HEK293 (cell line): Measurements from ENCODE around the gene BTNL8.
A peak's percentile ranks its signal among the peaks of the same experiment; 100 is the strongest.

Source experiments
- CTCF ChIA-PET: fragments of 350-600 bp; formaldehyde crosslinking; extraction: SDS; loops from one replicate; lab custom pipeline; 2021; ENCODE audit warnings: antibody characterized with exemption; lab: Yijun Ruan, JAX
- POLR2A ChIA-PET: fragments of 300-600 bp; formaldehyde crosslinking; extraction: SDS; loops from one replicate; lab custom pipeline; 2020; ENCODE audit warnings: antibody characterized with exemption, inconsistent platforms; lab: Yijun Ruan, JAX
- H3K27ac ChIP-seq: fragments of 200-500 bp; sonication (Bioruptor generic); 2 replicates; pipeline ENCODE4 v1.5.1; 2014; ENCODE audit warnings: low read depth, low read length, control low read depth, inconsistent platforms; ENCODE audit errors: extremely low read depth
- H3K36me3 ChIP-seq, 2 experiments: fragments of 200-500 bp in 1 of 2; sonication (Bioruptor generic) in 1 of 2; 1 replicate in 1 of 2; 2 replicates in 1 of 2; pipeline ENCODE4 v1.5.1; 2014 to 2017; ENCODE audit warnings: inconsistent platforms in 2 of 2, low read length in 2 of 2; ENCODE audit not compliant: control insufficient read depth in 2 of 2, insufficient read depth in 1 of 2
- H3K4me1 ChIP-seq: fragments of 200-500 bp; sonication (Bioruptor generic); 2 replicates; pipeline ENCODE4 v1.5.1; 2014; ENCODE audit warnings: mild to moderate bottlenecking, low read length, inconsistent platforms; ENCODE audit not compliant: control insufficient read depth, insufficient read depth
- H3K4me3 ChIP-seq: 2 replicates; pipeline ENCODE4 v1.5.1; 2011; ENCODE audit warnings: low read depth, mild to moderate bottlenecking, control low read depth, low read length, moderate library complexity
- H3K9me3 ChIP-seq: fragments of 200-500 bp; sonication (Bioruptor generic); 2 replicates; pipeline ENCODE4 v1.5.1; 2014; ENCODE audit warnings: low read depth, low read length, inconsistent platforms; ENCODE audit not compliant: control insufficient read depth, insufficient read depth
- CTCF ChIP-seq: fragments of 450-650 bp; formaldehyde crosslinking; IDR thresholded peaks from 2 replicates; pipeline ENCODE4 v1.5.1; 2016; ENCODE audit warnings: missing biosample characterization, missing genetic modification characterization
- GLI4 ChIP-seq: fragments of 450-650 bp; formaldehyde crosslinking; IDR thresholded peaks from 2 replicates; pipeline ENCODE4 v1.5.1; 2016; ENCODE audit warnings: missing biosample characterization, missing genetic modification characterization
- GLIS1 ChIP-seq: fragments of 450-650 bp; formaldehyde crosslinking; IDR thresholded peaks from 2 replicates; pipeline ENCODE4 v1.5.1; 2016; ENCODE audit warnings: missing biosample characterization, missing genetic modification characterization
- IKZF3 ChIP-seq: fragments of 450-650 bp; IDR thresholded peaks from 2 replicates; pipeline ENCODE4 v1.5.0; 2018; ENCODE audit warnings: missing biosample characterization, mild to moderate bottlenecking, missing genetic modification characterization, moderate library complexity
- INSM2 ChIP-seq: fragments of 450-650 bp; formaldehyde crosslinking; IDR thresholded peaks from 2 replicates; pipeline ENCODE4 v1.5.1; 2016; ENCODE audit warnings: missing biosample characterization, missing genetic modification characterization
- KLF7 ChIP-seq: fragments of 450-650 bp; formaldehyde crosslinking; IDR thresholded peaks from 2 replicates; pipeline ENCODE4 v1.5.1; 2016; ENCODE audit warnings: missing biosample characterization, missing genetic modification characterization, borderline replicate concordance
- OVOL3 ChIP-seq: fragments of 450-650 bp; formaldehyde crosslinking; IDR thresholded peaks from 2 replicates; pipeline ENCODE4 v1.5.1; 2016; ENCODE audit warnings: missing biosample characterization, missing genetic modification characterization
- PRDM1 ChIP-seq: fragments of 450-650 bp; formaldehyde crosslinking; IDR thresholded peaks from 2 replicates; pipeline ENCODE4; 2016; ENCODE audit warnings: missing biosample characterization, missing genetic modification characterization
- PRDM6 ChIP-seq: fragments of 450-650 bp; formaldehyde crosslinking; IDR thresholded peaks from 2 replicates; pipeline ENCODE4 v1.5.1; 2017; ENCODE audit warnings: missing biosample characterization, missing genetic modification characterization
- ZBTB48 ChIP-seq: fragments of 450-650 bp; formaldehyde crosslinking; IDR thresholded peaks from 2 replicates; pipeline ENCODE4 v1.5.1; 2016; ENCODE audit warnings: missing biosample characterization, missing genetic modification characterization
- ZFP37 ChIP-seq: fragments of 450-650 bp; formaldehyde crosslinking; IDR thresholded peaks from 2 replicates; pipeline ENCODE4 v1.5.1; 2016; ENCODE audit warnings: missing biosample characterization, missing genetic modification characterization
- ZFP41 ChIP-seq: fragments of 450-650 bp; formaldehyde crosslinking; IDR thresholded peaks from 2 replicates; pipeline ENCODE4 v1.5.1; 2016; ENCODE audit warnings: missing biosample characterization, missing genetic modification characterization, borderline replicate concordance
- ZNF10 ChIP-seq: fragments of 450-650 bp; formaldehyde crosslinking; IDR thresholded peaks from 2 replicates; pipeline ENCODE4 v1.5.1; 2017; ENCODE audit warnings: missing biosample characterization, missing genetic modification characterization
- ZNF16 ChIP-seq: fragments of 450-650 bp; formaldehyde crosslinking; IDR thresholded peaks from 2 replicates; pipeline ENCODE4 v1.5.1; 2016; ENCODE audit warnings: low read depth, missing biosample characterization, missing genetic modification characterization
- ZNF19 ChIP-seq: fragments of 450-650 bp; formaldehyde crosslinking; IDR thresholded peaks from 2 replicates; pipeline ENCODE4; 2016; ENCODE audit warnings: missing biosample characterization, missing genetic modification characterization, low read depth
- ZNF2 ChIP-seq: fragments of 450-650 bp; formaldehyde crosslinking; IDR thresholded peaks from 2 replicates; pipeline ENCODE4 v1.5.1; 2016; ENCODE audit warnings: missing biosample characterization, missing genetic modification characterization
- ZNF26 ChIP-seq: fragments of 450-650 bp; formaldehyde crosslinking; IDR thresholded peaks from 2 replicates; pipeline ENCODE4 v1.5.1; 2016; ENCODE audit warnings: missing biosample characterization, missing genetic modification characterization
- ZNF362 ChIP-seq: fragments of 450-650 bp; formaldehyde crosslinking; IDR thresholded peaks from 2 replicates; pipeline ENCODE4 v1.5.1; 2016; ENCODE audit warnings: missing biosample characterization, missing genetic modification characterization
- ZNF366 ChIP-seq: fragments of 450-650 bp; formaldehyde crosslinking; conservative IDR thresholded peaks from 2 replicates; pipeline ENCODE4 v1.5.1; 2016; ENCODE audit warnings: missing biosample characterization, missing genetic modification characterization
- ZNF48 ChIP-seq: fragments of 450-650 bp; formaldehyde crosslinking; IDR thresholded peaks from 2 replicates; pipeline ENCODE4 v1.5.1; 2016; ENCODE audit warnings: missing biosample characterization, missing genetic modification characterization
- ZNF658 ChIP-seq: fragments of 450-650 bp; formaldehyde crosslinking; IDR thresholded peaks from 2 replicates; pipeline ENCODE4; 2016; ENCODE audit warnings: missing biosample characterization, missing genetic modification characterization
- ZNF660 ChIP-seq: fragments of 450-650 bp; IDR thresholded peaks from 2 replicates; pipeline ENCODE4 v1.5.1; 2018; ENCODE audit warnings: missing biosample characterization, mild to moderate bottlenecking, missing genetic modification characterization
- ZNF747 ChIP-seq: fragments of 450-650 bp; formaldehyde crosslinking; IDR thresholded peaks from 2 replicates; pipeline ENCODE4 v1.5.1; 2016; ENCODE audit warnings: missing biosample characterization, missing genetic modification characterization
- ZNF777 ChIP-seq: fragments of 450-650 bp; formaldehyde crosslinking; IDR thresholded peaks from 2 replicates; pipeline ENCODE4 v1.5.1; 2017; ENCODE audit warnings: missing biosample characterization, missing genetic modification characterization, borderline replicate concordance
- ZXDB ChIP-seq: fragments of 450-650 bp; formaldehyde crosslinking; IDR thresholded peaks from 2 replicates; pipeline ENCODE4 v1.5.1; 2016; ENCODE audit warnings: missing biosample characterization, missing genetic modification characterization

BTNL8 gene

GRCh38 chr5:180866985-180867384 lies 32.0 kb upstream of the BTNL8 start:
- no peaks in the 10 kb centered on the region for H3K36me3 ChIP-seq
- H3K9me3 ChIP-seq: no peaks in the 10 kb centered on the region
- POLR2A ChIA-PET: no interaction called here
- no peaks in the 10 kb centered on the region for H3K4me1 ChIP-seq
- no peak overlapping the region for H3K27ac ChIP-seq
- TF ChIP-seq ZNF777 (tag by site-specific recombination) (no peak), GLIS1 (tag by site-specific recombination) (no peak), OVOL3 (no peak), ZFP41 (tag by site-specific recombination) (no peak), ZNF26 (no peak), INSM2 (tag by site-specific recombination) (no peak), ZFP37 (tag by site-specific recombination) (no peak), ZNF747 (no peak), GLI4 (no peak), ZNF16 (tag by site-specific recombination) (no peak), KLF7 (tag by site-specific recombination) (no peak), ZNF658 (tag by site-specific recombination) (no peak), PRDM6 (no peak)
- TF ChIP-seq, all 188 proteins: peak for 0
- CTCF ChIA-PET: interaction anchor here (0.6 to 1.3 kb wide), 4 partner anchors 27 to 316 kb away, joined by 3 to 4 read pairs (median 3); no protein-coding TSS in a partner anchor
- H3K4me3 ChIP-seq: no peak overlapping the region

- Histone ChIP-seq H3K36me3 (no peaks in the 10 kb centered on the region), H3K9me3 (no peaks in the 10 kb centered on the region), H3K4me3 (no peak overlapping the region), H3K4me1 (no peaks in the 10 kb centered on the region), H3K27ac (no peak overlapping the region)
- ChIA-PET CTCF (interaction anchor here (0.6 to 2.4 kb wide), 15 partner anchors 9 to 342 kb away, joined by 3 to 10 read pairs (median 4); no protein-coding TSS in a partner anchor), POLR2A (interaction anchor here (0.5 kb wide), 1 partner anchor 393 kb away, joined by 3 read pairs; no protein-coding TSS in a partner anchor)
- TF ChIP-seq ZBTB48: peak; percentile 95
- peak; percentile 83 for TF ChIP-seq ZNF660 (tag by site-specific recombination)
- 0 out of 2 replicates have a peak, but pooled peaks have one; percentile 20 for TF ChIP-seq PRDM1
- TF ChIP-seq ZXDB: no peak
- no peak for TF ChIP-seq ZNF362 (tag by site-specific recombination)
- no peak for TF ChIP-seq ZNF10 (tag by site-specific recombination)
- TF ChIP-seq CTCF (tag by site-specific recombination): peak; percentile 59; the same call in 1 of the 2 replicates
- TF ChIP-seq ZNF48 (tag by site-specific recombination): no peak
- TF ChIP-seq ZNF366 (tag by site-specific recombination): peak; percentile 74
- TF ChIP-seq ZNF2: 0 out of 2 replicates have a peak, but pooled peaks have one; percentile 47
- no peak for TF ChIP-seq ZNF19 (tag by site-specific recombination)
- TF ChIP-seq IKZF3: peak; percentile 89
These were observed 30.0 kb upstream of the BTNL8 start for GRCh38 chr5:180868960-180869359.
